SU-DHL-6 (cell line): ENCODE measurements around the gene PLK1.
"Not testable (repeated sequence)": the region's sequence is repeated elsewhere in the genome, so short reads cannot be mapped to it uniquely, and the experiment has no call there.

Experiments
- H2AFZ ChIP-seq: fragments of 200-600 bp; sonication (generic); 2 replicates; pipeline ENCODE4 v1.6.1; 2014; ENCODE audit warnings: low read depth, mild to moderate bottlenecking, moderate library complexity, mixed read lengths, antibody characterized with exemption, low read length; ENCODE audit not compliant: severe bottlenecking
- H3F3A ChIP-seq: fragments of 200-600 bp; shearing (Covaris generic); 2 replicates; pipeline ENCODE4 v1.6.0; 2016; ENCODE audit warnings: antibody characterized with exemption, mild to moderate bottlenecking; ENCODE audit not compliant: insufficient read depth
- H3K27ac ChIP-seq: fragments of 200-600 bp; sonication (generic); 2 replicates; pipeline ENCODE4 v1.5.1; 2016; ENCODE audit warnings: low read depth, mild to moderate bottlenecking, low read length, moderate library complexity, mixed read lengths
- H3K27me3 ChIP-seq: fragments of 200-600 bp; sonication (generic), shearing (Covaris generic); 2 replicates; pipeline ENCODE4 v1.6.0; 2014; ENCODE audit warnings: mild to moderate bottlenecking, low read length
- H3K36me3 ChIP-seq: fragments of 200-600 bp; sonication (generic); 2 replicates; pipeline ENCODE4 v1.6.1; 2014; ENCODE audit warnings: mild to moderate bottlenecking, low read length, mixed read lengths
- H3K4me2 ChIP-seq: fragments of 300-600, 200-600 bp; shearing (Covaris generic), sonication (generic); 2 replicates; pipeline ENCODE4 v1.6.0; 2014; ENCODE audit warnings: low read length, low read depth, mild to moderate bottlenecking; ENCODE audit not compliant: poor library complexity, severe bottlenecking
- H3K4me3 ChIP-seq: fragments of 200-600 bp; sonication (generic); 2 replicates; pipeline ENCODE4 v1.5.1; 2014; ENCODE audit warnings: antibody characterized with exemption, low read length, mild to moderate bottlenecking, mixed read lengths; ENCODE audit not compliant: insufficient read depth, poor library complexity, severe bottlenecking
- H3K79me2 ChIP-seq: fragments of 200-600 bp; sonication (generic); 2 replicates; pipeline ENCODE4 v1.6.1; 2014; ENCODE audit warnings: mild to moderate bottlenecking, low read length, moderate library complexity; ENCODE audit not compliant: insufficient read depth
- H3K9ac ChIP-seq: fragments of 200-600 bp; sonication (generic); 2 replicates; pipeline ENCODE4 v1.7.0; 2014; ENCODE audit warnings: mild to moderate bottlenecking, low read length
- H3K9me2 ChIP-seq: fragments of 200-600 bp; sonication (generic); replicated peaks from 2 replicates; pipeline ENCODE4 v1.6.1; 2014; ENCODE audit warnings: low read length; ENCODE audit not compliant: insufficient read depth
- H3K9me3 ChIP-seq: fragments of 200-600 bp; sonication (generic); 2 replicates; pipeline ENCODE4 v1.6.1; 2014; ENCODE audit warnings: low read length, mixed read lengths; ENCODE audit not compliant: insufficient read depth
- H4K20me1 ChIP-seq: fragments of 200-600 bp; sonication (generic); 2 replicates; pipeline ENCODE4 v1.6.1; 2014; ENCODE audit warnings: low read depth, mild to moderate bottlenecking, antibody characterized with exemption, low read length, moderate library complexity, mixed read lengths
- EZH2phosphoT487 ChIP-seq: fragments of 200-600 bp; sonication (generic), shearing (Covaris generic); conservative IDR thresholded peaks from 2 replicates; pipeline ENCODE4 v1.6.1; 2018; ENCODE audit warnings: mild to moderate bottlenecking, antibody characterized with exemption, low read length, moderate library complexity, mixed read lengths
- TF ChIP-seq, protein P1 (sequence below): fragments of 200-600 bp; sonication (generic); IDR thresholded peaks from one replicate; pipeline ENCODE4 v1.5.1; 2017; ENCODE audit warnings: antibody characterized with exemption, mild to moderate bottlenecking, low read length, moderate library complexity; ENCODE audit not compliant: insufficient read depth, poor library complexity, severe bottlenecking

The PLK1 gene

DNA sequence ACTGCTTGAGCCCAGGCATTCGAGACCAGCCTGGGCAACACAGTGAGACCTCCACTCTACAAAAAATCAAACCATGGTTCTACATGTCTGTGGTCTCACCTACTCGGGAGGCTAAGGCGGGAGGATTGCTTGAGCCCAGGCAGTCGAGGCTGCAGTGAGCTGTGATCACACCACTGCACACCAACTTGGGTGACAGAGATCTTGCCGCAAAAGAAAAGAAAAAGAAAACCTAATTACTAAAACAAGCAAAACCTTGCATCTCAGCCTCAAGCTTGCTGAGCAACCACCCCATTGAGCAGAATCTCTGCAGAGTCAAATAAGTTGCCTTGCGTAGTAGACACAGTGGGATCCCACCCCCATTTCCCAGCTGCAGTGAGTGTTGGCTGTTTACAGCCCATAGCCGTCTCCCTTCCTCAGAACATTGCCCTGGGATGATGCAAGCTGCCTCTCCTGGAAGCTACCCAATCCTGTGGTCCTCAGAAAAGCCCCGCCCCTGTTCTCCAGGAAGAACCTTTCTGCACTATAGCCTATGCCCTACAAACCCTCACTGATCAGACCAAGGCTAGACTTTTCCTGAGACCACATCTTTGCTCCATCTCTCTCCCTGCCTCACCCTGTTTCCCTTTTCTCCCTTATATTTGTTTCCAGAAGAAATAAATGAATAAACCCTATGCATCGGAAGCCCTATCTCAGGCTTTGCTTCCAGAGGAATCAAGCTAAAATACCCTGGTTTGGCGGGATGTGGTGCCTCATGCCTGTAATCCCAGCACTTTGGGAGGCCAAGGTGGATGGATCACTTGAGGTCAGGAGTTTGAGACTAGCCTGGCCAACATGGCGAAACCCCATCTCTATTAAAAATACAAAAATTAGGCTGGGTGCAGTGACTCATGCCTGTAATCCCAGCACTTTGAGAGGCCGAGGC lies 51.1 kb downstream of the PLK1 start:
- Histone ChIP-seq H3K9me2 (no peaks in the 10 kb centered on the region), H4K20me1 (no peaks in the 10 kb centered on the region), H3F3A (no peaks in the 10 kb centered on the region), H3K9ac (no peak overlapping the region), H3K4me2 (no peak overlapping the region), H3K79me2 (no peaks in the 10 kb centered on the region), H3K9me3 (no peaks in the 10 kb centered on the region), H3K27me3 (no peaks in the 10 kb centered on the region), H3K4me3 (no peak overlapping the region), H2AFZ (no peak overlapping the region), H3K27ac (no peak overlapping the region), H3K36me3 (no peaks in the 10 kb centered on the region)
- TF ChIP-seq, protein P1, sequence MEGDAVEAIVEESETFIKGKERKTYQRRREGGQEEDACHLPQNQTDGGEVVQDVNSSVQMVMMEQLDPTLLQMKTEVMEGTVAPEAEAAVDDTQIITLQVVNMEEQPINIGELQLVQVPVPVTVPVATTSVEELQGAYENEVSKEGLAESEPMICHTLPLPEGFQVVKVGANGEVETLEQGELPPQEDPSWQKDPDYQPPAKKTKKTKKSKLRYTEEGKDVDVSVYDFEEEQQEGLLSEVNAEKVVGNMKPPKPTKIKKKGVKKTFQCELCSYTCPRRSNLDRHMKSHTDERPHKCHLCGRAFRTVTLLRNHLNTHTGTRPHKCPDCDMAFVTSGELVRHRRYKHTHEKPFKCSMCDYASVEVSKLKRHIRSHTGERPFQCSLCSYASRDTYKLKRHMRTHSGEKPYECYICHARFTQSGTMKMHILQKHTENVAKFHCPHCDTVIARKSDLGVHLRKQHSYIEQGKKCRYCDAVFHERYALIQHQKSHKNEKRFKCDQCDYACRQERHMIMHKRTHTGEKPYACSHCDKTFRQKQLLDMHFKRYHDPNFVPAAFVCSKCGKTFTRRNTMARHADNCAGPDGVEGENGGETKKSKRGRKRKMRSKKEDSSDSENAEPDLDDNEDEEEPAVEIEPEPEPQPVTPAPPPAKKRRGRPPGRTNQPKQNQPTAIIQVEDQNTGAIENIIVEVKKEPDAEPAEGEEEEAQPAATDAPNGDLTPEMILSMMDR: no peak
- no peak for TF ChIP-seq EZH2phosphoT487

DNA sequence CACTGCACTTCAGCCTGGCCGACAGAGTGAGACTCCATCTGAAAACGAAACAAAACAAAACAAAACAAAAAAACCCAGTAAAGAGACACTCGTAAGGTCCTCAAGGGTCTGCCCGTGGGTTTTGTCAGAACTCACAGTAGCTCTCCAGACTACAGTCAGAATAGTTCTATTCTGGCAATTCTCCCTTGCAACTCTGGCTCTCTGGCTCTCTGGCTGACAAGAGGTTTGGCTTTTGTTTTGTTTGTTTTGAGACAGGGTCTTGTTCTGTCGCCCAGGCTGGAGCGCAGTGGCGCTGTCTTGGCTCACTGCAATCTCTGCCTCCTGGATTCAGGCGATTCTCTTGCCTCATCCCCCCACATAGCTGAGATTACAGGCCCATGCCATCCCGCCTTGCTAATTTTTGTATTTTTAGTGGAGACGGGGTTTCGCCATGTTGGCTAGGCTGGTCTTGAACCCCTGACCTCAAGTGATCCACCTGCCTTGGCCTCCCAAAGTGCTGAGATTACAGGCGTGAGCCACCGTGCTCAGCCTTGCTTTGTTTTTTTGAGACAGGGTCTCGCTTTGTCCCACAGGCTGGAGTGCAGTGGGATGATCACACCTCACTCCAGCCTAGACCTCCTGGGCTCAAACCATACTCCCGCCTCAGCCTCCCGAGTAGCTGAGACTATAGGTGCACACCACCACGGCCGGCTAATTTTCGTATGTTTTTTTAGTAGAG lies 55.6 kb downstream of the PLK1 start:
- no peak overlapping the region for H3K9ac ChIP-seq
- no peaks in the 10 kb centered on the region for H3K9me2 ChIP-seq

DNA sequence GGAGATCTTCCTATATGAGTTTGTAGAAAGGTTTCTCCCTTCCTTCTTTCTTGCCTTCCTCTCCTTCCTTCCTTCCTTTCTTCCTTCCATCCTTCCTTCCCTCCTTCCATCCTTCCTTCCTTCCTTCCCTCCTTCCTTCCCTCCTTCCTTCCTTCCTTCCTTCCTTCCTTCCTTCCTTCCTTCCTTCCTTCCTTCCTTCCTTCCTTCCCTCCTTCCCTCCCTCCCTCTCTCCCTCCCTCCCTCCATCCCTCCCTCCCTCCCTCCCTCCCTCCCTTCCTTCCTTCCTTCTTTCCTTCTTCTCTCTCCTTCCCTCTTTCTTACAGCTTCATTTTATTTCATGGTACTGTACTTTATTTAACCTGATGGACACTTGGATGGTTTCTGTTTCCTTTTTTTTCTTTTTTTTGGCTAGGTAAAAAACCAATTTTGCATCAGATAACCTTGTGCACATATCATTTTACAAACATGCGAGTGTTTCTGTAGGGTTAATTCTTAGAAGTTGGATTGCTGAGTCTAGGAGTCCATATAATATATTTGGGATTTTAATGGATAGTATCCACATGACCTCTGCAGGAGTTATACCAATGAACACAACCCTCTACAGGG lies 58.8 kb downstream of the PLK1 start:
- H3K9ac ChIP-seq, H3K9me3 ChIP-seq, H3K27me3 ChIP-seq, H3K27ac ChIP-seq, H2AFZ ChIP-seq, H3K79me2 ChIP-seq, H3K4me3 ChIP-seq, H3F3A ChIP-seq, H3K36me3 ChIP-seq, H3K9me2 ChIP-seq, H3K4me2 ChIP-seq, H4K20me1 ChIP-seq: not testable (repeated sequence)

More for the DNA sequence above, 55.6 kb downstream of the PLK1 start:
- Histone ChIP-seq H3K27ac (no peak overlapping the region), H3K27me3 (no peaks in the 10 kb centered on the region), H4K20me1 (no peaks in the 10 kb centered on the region), H3K4me3 (no peak overlapping the region), H2AFZ (no peak overlapping the region), H3K79me2 (no peaks in the 10 kb centered on the region), H3F3A (no peaks in the 10 kb centered on the region), H3K9me3 (no peaks in the 10 kb centered on the region), H3K4me2 (no peak overlapping the region), H3K36me3 (no peaks in the 10 kb centered on the region)
- TF ChIP-seq, protein P1: no peak
- TF ChIP-seq EZH2phosphoT487: no peak
